Stimulated activated effector memory CD8-positive, alpha-beta T cell treated with anti-CD3 and anti-CD28 coated beads, Interleukin-12 subunit alpha, Interleukin-12 subunit beta, amount 100 ng/mL, for 72 hours (primary cell): ENCODE measurements around the gene TMEM61.

Experiments
- ATAC-seq: fragments of 150-1000 bp; cut with Tn5 transposase; 2 replicates; pipeline ENCODE4 v1.10.0; 2021
- DNase-seq, 2 donors: peaks; one replicate each; pipeline ENCODE4 v3.0.0; 2021 to 2022; ENCODE audit warnings: low spot score in 2 of 2
- H3K27ac Mint-ChIP-seq: one replicate; pipeline ENCODE4 v1.8.0; 2022; ENCODE audit warnings: mild to moderate bottlenecking, mixed read lengths
- H3K36me3 Mint-ChIP-seq: one replicate; pipeline ENCODE4 v1.8.0; 2022; ENCODE audit warnings: mild to moderate bottlenecking, mixed read lengths
- H3K4me1 Mint-ChIP-seq: one replicate; pipeline ENCODE4 v1.8.0; 2022; ENCODE audit warnings: mixed read lengths
- H3K4me3 Mint-ChIP-seq: one replicate; pipeline ENCODE4 v1.8.0; 2022; ENCODE audit warnings: mild to moderate bottlenecking, mixed read lengths
- H3K9me3 Mint-ChIP-seq: one replicate; pipeline ENCODE4 v1.8.0; 2022; ENCODE audit warnings: mixed read lengths

Gene TMEM61

DNA sequence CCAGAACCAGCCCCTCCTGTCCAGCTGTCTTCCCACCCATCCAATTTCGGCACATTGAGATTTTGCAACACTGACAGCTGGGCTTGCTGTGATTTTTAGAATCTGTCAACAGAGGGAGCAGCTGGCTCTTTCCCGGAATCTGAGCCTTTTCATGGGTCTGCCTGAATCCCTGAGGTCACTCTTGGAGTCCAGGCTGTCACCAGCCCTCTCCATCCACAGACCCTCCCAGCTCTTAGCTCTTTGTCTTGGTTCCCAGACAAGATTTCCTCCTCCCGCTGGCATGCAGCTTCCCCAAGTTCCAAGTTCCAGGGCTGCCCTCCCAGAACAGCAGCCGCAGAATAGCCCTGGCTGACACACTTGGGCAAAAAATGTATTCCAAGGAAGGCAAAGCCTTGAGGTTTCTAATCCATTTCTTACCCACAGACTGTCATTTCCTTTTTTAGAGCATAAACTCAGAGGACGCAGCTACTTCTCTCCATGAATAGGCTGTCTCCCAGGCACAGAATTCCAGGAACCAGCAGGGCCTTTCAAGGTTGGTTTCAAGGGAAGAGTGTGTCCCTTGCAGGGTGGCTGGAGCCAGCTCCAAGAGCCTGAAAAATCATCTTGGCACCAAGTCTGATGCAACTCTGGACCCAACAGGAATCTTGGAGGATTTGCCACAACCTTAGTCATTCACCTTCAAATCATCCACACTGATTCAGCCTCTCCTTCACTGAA is 7.1 kb upstream of the TMEM61 start:
- H3K4me3 Mint-ChIP-seq = no peak overlapping the region
- peaks cover 8% of the 10 kb centered on the region for H3K4me1 Mint-ChIP-seq
- H3K9me3 Mint-ChIP-seq = no peaks in the 10 kb centered on the region
- DNase-seq (no peak), ATAC-seq (no peak)
- H3K27ac Mint-ChIP-seq = no peak overlapping the region
- no peaks in the 10 kb centered on the region for H3K36me3 Mint-ChIP-seq

DNA sequence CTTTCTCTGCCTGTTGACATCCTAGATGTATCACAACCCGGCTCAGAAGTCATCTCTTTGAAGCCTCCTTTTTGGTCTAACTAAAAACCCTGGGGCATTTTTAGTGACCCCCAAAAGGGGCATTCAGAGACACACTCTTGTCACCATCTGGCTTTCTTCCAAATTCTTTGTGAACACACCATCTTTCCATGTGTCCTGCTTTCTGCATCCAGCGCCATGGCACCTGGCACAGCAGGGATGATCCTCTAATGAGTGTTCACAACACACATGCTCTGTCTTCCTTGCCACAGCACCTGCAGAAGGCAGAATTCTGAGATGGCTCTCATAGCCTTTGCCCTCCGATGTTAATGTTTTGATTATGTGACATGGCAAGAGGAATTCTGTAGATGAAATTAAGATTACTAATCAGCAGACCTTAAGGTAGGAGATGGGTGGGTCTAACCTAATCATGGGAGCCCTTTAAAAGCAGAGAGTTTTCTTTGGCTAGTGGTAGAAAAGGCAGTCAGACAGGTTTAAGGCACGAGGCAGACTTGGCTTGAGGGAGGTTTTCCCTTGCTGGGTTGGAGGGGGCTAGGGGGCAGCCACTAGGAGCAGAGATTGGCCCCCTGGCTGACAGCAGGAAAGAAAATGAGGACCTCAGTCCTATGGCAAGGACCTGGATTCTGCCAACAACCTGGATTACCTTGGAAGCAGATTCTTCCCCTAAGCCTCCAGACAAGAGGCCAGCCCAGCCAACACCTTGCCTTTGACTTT is 4.9 kb upstream of the TMEM61 start:
- Mint-ChIP-seq H3K36me3 (no peaks in the 10 kb centered on the region), H3K4me3 (no peak overlapping the region), H3K4me1 (peaks cover 8% of the 10 kb centered on the region), H3K9me3 (no peaks in the 10 kb centered on the region), H3K27ac (no peak overlapping the region)
- ATAC-seq (no peak), DNase-seq (no peak)

GRCh38 chr1:54976747-54977146 is 3.7 kb upstream of the TMEM61 start:
- no peaks in the 10 kb centered on the region for H3K36me3 Mint-ChIP-seq

DNA sequence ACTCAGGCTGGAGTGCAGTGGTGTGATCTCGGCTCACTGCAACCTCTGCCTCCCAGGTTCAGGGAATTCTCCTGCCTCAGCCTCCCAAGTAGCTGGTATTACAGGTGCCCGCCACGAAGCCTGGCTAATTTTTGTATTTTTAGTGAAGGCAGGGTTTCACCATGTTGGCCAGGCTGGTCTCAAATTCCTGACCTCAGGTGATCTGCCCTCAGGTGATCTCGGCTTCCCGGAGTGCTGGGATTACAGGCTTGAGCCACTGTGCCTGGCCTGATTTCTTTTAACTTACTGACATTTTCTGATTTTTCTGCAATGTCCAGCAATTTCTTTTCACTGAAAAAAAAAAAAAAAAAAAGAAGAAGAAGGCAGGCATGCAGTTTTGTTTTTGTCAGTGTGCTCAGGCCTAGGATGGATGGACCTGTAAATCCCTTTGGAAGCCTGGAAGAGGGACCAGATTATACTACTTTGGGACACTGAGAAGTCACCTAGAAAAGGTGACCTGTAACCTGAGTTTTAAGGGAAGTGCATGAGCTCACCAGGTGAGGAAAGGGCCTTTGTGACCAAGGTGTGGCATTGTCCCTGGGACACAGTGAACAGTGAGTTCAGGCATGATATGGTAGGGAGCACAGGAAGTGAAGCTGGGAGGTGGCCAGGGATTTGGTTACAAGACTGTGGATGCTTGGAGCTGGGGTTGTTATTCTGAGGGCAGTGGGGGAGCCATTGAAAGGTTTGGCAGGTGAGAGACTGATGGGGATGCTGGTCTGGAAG is 2.7 kb upstream of the TMEM61 start:
- H3K27ac Mint-ChIP-seq = no peak overlapping the region
- H3K4me1 Mint-ChIP-seq = no peaks in the 10 kb centered on the region
- H3K4me3 Mint-ChIP-seq = no peak overlapping the region
- DNase-seq (no peak), ATAC-seq (no peak)
- no peaks in the 10 kb centered on the region for H3K9me3 Mint-ChIP-seq
- H3K36me3 Mint-ChIP-seq = no peaks in the 10 kb centered on the region

More at GRCh38 chr1:54976747-54977146, 3.7 kb upstream of the TMEM61 start:
- no peak overlapping the region for H3K4me3 Mint-ChIP-seq
- H3K4me1 Mint-ChIP-seq = no peaks in the 10 kb centered on the region
- ATAC-seq = no peak
- H3K9me3 Mint-ChIP-seq = no peaks in the 10 kb centered on the region
- H3K27ac Mint-ChIP-seq = no peak overlapping the region
- no peak for DNase-seq

GRCh38 chr1:54978528-54979326 is 1.7 kb upstream of the TMEM61 start:
- no peaks in the 10 kb centered on the region for H3K9me3 Mint-ChIP-seq
- H3K4me1 Mint-ChIP-seq = no peaks in the 10 kb centered on the region
- H3K27ac Mint-ChIP-seq = no peak overlapping the region
- no peak for ATAC-seq
- H3K36me3 Mint-ChIP-seq = no peaks in the 10 kb centered on the region
- H3K4me3 Mint-ChIP-seq = no peak overlapping the region
- no peak for DNase-seq

DNA sequence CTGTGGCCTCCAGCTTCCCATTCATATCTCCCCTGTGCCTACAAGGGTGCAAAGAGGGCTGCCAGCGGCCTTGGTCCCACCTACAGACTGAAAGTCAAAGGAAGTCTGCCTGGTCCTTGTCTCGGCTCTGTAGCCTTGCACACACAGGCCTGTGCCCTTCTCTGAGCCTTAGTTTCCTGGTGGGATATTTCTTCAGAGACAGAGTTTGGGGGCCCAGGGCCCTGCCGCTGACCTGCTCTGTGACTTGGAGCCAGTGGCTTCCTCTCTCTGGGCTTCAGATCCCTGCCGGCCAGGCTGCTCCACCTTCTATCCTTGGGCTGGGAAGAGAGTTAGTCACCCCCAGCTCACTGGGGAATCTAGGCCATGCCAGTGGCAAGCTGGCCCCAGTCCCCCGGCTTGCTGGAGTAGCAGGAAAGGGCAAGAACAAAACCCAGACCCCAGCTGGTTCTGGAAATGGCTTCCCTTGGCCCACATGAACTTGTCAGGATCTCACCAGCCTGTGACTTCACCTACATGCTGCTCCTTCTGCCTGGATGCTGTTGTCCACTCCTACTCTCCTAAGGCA is 1.0 kb upstream of the TMEM61 start:
- no peaks in the 10 kb centered on the region for H3K4me1 Mint-ChIP-seq
- H3K9me3 Mint-ChIP-seq = no peaks in the 10 kb centered on the region
- no peak for ATAC-seq

DNA sequence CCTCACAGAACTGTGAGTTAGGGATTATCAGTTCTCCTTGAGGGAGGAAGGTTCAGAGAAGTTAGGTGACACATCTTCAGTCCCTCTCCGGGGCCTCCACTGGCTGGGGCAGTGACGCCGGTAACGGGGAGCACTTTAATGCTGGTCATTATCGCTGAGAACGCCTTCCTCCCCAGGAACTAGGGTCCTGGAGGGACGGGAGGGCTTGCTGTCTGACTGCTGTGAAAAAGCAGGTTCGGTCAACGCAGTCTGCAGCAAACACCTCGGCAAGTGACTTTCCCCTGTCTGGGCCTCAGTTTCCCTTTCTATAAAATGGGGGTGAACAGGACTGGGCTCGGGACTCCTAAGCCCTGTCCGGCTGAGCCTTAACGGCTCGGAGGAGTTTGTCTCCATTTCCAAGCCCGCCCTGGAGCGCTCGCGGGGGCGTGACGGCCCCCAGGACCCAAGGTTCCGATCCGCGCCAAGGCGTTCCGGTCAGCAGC is 341 bp upstream of the TMEM61 start:
- Mint-ChIP-seq H3K4me1 (no peaks in the 10 kb centered on the region), H3K4me3 (no peak overlapping the region), H3K36me3 (no peaks in the 10 kb centered on the region), H3K9me3 (no peaks in the 10 kb centered on the region), H3K27ac (no peak overlapping the region)
- DNase-seq = no peak
- no peak for ATAC-seq

More for the DNA sequence above, 1.0 kb upstream of the TMEM61 start:
- H3K27ac Mint-ChIP-seq = no peak overlapping the region
- no peak for DNase-seq
- no peak overlapping the region for H3K4me3 Mint-ChIP-seq
- H3K36me3 Mint-ChIP-seq = no peaks in the 10 kb centered on the region

DNA sequence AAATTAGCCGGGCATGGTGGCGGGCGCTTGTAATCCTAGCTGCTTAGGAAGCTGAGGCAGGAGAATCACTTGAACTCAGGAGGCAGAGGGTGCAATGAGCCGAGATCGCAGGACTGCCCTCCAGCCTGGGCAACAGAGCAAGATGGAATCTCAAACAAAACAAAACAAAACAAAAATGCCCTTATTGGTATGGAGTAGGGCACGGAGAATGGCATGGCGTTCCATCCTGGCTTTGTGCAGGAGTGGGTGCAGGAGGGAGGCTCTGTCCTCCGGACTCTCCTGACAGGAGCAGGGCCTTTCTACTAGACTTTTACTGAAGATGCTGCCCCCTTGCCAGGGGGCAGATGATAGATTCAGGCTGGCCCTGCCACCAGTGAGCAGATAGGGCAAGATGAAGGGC is 1.0 kb downstream of the TMEM61 start:
- H3K4me1 Mint-ChIP-seq = no peaks in the 10 kb centered on the region
- no peak for ATAC-seq
- DNase-seq = no peak
- no peaks in the 10 kb centered on the region for H3K9me3 Mint-ChIP-seq
- no peaks in the 10 kb centered on the region for H3K36me3 Mint-ChIP-seq
- no peak overlapping the region for H3K27ac Mint-ChIP-seq
- no peak overlapping the region for H3K4me3 Mint-ChIP-seq

DNA sequence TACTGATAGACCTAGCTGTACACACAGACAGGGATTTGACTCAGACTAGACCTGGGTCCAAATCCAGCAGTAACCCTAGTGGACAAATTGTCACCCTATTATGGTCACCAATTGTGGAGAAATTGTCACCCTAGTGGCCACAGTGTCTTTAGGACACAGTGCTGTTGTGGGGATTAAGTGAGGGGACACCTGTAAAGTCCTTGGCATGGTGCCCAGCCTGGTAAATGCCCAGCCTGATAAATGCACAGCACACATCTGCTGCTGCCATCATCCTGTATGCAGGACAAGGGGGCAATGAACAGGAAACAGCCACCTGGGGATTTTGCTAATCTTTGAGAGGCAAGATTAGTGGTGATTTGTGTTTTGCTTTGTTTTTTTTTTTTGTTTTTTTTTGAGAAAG is 2.3 kb downstream of the TMEM61 start:
- Mint-ChIP-seq H3K9me3 (no peaks in the 10 kb centered on the region), H3K27ac (no peak overlapping the region), H3K4me1 (no peaks in the 10 kb centered on the region), H3K4me3 (no peak overlapping the region), H3K36me3 (no peaks in the 10 kb centered on the region)
- DNase-seq (no peak), ATAC-seq (no peak)

GRCh38 chr1:54984131-54984842 is 3.9 kb downstream of the TMEM61 start:
- DNase-seq (no peak), ATAC-seq (no peak)
- Mint-ChIP-seq H3K36me3 (no peaks in the 10 kb centered on the region), H3K4me3 (no peak overlapping the region), H3K27ac (no peak overlapping the region), H3K4me1 (no peaks in the 10 kb centered on the region), H3K9me3 (no peaks in the 10 kb centered on the region)

- DNase-seq = no peak
- no peak overlapping the region for H3K27ac Mint-ChIP-seq
- no peaks in the 10 kb centered on the region for H3K36me3 Mint-ChIP-seq
- no peak for ATAC-seq
- no peak overlapping the region for H3K4me3 Mint-ChIP-seq
- H3K9me3 Mint-ChIP-seq = no peaks in the 10 kb centered on the region
- no peaks in the 10 kb centered on the region for H3K4me1 Mint-ChIP-seq
These were observed 5.1 kb downstream of the TMEM61 start for GRCh38 chr1:54985556-54985955.

DNA sequence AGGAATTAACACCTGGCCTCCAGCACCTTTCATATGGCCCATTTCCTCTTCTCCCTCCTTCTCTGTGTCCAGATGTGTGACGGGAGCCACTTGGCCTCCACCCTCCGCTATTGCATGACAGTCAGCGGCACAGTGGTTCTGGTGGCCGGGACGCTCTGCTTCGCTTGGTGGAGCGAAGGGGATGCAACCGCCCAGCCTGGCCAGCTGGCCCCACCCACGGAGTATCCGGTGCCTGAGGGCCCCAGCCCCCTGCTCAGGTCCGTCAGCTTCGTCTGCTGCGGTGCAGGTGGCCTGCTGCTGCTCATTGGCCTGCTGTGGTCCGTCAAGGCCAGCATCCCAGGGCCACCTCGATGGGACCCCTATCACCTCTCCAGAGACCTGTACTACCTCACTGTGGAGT is 5.6 kb downstream of the TMEM61 start:
- no peak for ATAC-seq
- no peak overlapping the region for H3K4me3 Mint-ChIP-seq
- H3K9me3 Mint-ChIP-seq = no peaks in the 10 kb centered on the region

GRCh38 chr1:54986533-54986932 is 6.1 kb downstream of the TMEM61 start:
- Mint-ChIP-seq H3K9me3 (no peaks in the 10 kb centered on the region), H3K27ac (no peak overlapping the region), H3K4me3 (no peak overlapping the region)

More for the DNA sequence above, 5.6 kb downstream of the TMEM61 start:
- Mint-ChIP-seq H3K27ac (no peak overlapping the region), H3K36me3 (no peaks in the 10 kb centered on the region), H3K4me1 (no peaks in the 10 kb centered on the region)
- DNase-seq = no peak

GRCh38 chr1:54987427-54987826 is 7.0 kb downstream of the TMEM61 start:
- Mint-ChIP-seq H3K9me3 (no peaks in the 10 kb centered on the region), H3K4me3 (no peak overlapping the region), H3K36me3 (no peaks in the 10 kb centered on the region), H3K27ac (no peak overlapping the region), H3K4me1 (no peaks in the 10 kb centered on the region)
- DNase-seq (no peak), ATAC-seq (no peak)

More at GRCh38 chr1:54986533-54986932, 6.1 kb downstream of the TMEM61 start:
- DNase-seq (no peak), ATAC-seq (no peak)
- Mint-ChIP-seq H3K36me3 (no peaks in the 10 kb centered on the region), H3K4me1 (no peaks in the 10 kb centered on the region)
